CD4-positive, alpha-beta T cell treated with Interleukin-17A for 1 hour (primary cell): ENCODE measurements around the gene EEF1AKMT3.

Source experiments
- DNase-seq: peaks from one replicate; pipeline ENCODE4 v3.0.0-alpha.2; 2020

The EEF1AKMT3 gene

DNA sequence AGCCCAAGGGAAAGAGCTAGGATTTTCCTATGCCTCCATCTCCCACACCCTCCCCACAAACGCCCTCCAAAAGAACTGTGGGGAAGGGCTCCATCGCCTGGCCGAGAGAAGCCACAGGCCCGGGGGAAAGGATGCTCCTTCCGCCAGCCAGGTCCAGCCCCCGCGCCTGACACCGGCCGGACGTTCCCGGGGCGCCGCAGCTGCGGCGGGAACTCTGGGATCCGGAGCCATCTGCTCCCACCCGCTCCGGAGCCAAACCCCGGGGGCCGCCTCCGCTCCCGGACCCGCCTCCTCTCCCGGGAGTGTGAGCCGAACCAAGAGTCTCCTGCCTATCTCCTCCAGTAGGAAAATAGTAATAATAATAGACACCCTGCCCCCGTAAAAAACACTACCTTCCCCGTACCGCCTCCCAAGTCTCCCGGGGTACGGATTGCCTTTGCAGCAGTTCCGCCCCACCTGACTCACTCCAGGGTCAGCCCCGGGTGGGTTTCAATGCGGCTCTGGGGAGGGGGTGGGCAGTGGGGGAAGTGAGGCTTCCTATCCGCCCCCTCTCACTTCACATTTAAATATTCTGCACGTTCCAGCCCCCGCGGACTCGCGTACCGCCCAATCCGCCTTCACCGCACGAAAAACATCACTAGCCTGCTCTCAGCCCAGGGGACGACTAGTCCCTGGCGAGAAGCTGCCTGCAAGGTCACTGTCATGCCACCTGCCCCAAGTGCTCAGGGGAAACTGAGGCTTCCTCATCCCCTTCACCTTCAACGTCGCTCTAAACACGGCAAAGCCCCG lies 36.3 kb upstream of the EEF1AKMT3 start:
- no peak for DNase-seq

DNA sequence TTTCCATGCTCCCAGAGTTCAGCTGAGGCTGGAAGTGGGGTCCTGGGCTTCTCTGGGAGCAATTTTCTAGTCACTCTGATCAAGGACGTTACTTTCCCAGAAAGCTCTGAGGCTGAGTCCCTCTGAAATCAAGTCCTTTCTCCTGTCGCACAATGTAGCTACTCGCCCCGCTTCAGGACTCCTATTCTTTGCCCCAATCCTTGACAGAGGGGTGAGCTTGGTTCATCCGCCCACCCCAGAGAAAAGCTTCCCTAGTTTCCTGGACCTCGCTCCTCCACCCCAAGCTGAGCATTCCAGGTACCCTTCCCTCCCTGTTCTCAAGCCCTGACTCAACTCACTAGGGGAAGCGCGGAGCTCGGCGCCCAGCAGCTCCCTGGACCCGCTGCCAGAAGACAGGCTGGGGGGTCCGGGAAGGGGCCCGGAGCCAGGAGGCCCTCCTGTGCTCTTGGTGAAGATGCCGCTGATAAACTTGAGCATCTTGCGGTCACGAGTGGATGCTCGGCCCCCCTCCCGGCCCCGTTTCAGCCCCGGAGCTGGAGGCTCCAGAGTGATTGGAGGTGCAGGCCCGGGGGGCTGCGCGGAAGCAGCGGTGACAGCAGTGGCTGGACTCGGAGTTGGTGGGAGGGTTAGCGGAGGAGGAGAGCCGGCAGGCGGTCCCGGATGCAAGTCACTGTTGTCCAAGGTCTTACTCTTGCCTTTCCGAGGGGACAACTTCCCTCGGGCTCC lies 35.5 kb upstream of the EEF1AKMT3 start:
- no peak for DNase-seq

DNA sequence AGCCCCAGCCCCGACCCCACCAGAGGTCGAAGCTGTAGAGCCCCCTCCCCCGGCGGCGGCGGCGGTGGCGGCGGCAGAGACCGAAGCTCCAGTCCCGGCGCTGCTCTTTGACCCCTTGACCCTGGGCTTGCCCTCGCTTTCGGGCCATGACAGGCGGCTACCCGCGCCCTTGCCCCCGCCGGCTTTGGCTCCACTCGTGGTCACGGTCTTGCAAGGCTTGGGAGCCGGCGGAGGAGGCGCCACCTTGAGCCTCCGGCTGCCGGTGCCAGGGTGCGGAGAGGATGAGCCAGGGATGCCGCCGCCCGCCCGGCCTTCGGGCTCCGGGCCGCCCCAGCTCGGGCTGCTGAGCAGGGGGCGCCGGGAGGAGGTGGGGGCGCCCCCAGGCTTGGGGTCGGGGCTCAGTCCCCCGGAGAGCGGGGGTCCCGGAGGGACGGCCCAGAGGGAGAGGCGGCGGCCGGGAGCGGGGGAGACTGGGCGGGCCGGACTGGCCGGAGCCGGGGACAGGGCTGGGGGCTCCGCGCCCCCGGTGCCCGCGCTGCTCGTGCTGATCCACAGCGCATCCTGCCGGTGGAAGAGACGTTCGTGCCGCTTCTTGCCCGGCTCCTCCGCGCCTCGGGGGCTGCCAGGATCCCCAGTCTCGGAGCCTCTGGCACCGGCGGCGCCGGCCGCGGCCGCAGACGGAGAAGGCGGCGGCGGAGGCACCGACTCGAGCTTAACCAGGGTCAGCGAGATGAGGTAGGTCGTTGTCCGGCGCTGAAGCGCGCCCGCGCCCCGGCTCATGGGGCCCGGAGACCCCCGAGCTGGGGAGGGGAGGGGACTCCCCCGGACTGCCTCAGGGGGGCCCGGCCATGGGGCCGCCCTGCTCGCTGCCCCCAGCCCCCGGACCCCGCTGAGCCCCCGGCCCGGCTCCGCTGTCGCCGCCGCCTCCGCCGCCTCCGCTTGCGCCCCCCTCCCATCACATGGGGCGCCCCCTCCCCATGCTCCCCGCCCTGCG lies 34.6 kb upstream of the EEF1AKMT3 start:
- DNase-seq: no peak

DNA sequence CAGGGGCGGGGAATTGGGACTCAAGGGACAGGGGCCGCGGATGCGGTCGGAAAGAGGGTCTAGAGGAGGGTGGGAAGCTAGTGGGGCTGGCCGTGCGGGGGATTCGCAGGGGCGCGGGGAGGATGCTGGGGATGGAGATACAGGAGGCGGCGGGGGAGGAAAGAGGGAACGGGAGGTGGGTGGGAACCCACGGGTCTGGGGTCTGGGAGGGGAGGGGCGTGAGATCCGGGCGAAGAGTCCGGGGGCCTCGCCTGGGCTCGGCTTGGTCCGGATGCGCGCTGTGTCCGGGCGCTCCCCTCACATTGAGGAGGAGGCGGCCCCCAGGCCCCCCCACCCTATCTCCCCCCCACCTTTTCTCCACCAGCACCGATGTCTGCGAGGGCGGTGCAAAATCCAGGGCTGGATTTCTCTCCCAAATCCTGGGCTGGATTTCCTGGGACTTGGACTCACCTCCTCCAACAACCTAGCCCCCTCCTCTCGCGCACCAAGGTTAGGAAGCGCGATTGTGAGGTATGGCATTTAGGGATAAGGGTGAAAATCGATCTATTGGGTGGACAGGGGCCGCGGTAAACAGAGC lies 33.7 kb upstream of the EEF1AKMT3 start, which contains the start of gene AGAP2:
TSS of gene AGAP2 (minus strand) at position 82 of the 577 bp plus-strand sequence. CDS start 496 bp downstream, outside the sequence.
- no peak for DNase-seq

DNA sequence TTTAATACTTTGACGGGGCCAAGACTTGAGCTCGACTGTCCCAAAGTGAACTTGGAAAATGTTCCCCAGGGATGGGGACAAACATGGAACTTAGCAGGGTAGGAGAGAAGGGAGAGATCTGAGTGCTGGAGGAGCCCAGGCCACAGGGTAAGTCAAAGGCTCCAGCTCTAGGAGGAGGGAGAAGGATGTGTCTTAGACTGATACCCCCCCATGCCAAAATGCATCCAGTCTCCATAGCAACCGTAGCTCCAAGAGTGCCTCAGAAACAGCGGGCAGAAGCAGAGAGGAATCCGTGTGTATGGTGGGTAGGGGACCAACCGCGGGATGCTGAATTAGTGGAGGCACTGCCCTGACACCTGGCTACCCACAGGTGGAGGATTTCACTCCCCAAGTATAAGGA lies 33.0 kb upstream of the EEF1AKMT3 start:
- DNase-seq: no peak

DNA sequence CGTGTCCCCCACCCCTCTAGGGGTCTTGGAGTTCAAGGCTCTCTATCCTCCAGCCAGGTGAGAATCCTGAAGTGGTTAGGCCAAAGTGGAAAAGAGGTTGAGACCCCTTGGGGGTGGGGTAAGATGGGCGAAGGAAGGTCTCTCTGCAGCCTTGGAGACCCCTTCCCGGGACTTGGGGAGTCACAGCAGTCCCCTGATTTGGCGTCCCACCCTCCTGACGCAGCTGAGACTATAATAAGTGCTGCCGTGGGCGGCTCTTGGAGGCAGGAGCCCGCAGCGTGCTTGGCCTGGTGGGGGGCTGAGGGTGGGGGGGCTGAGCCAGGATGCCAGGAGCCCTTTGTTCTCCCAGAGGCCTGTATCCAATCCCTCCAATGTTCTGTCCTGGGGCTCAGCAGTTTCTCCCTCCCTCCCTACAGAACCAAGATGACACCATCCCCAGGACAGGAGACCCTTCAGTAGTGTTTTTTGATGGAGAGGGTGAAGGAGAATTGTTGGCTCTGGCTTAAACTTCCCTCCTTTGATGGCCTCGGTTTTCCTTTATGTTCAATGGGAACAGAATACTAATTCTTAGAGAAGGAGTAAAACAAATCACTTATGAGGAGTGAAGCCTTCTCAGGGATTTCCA lies 32.4 kb upstream of the EEF1AKMT3 start:
- no peak for DNase-seq

DNA sequence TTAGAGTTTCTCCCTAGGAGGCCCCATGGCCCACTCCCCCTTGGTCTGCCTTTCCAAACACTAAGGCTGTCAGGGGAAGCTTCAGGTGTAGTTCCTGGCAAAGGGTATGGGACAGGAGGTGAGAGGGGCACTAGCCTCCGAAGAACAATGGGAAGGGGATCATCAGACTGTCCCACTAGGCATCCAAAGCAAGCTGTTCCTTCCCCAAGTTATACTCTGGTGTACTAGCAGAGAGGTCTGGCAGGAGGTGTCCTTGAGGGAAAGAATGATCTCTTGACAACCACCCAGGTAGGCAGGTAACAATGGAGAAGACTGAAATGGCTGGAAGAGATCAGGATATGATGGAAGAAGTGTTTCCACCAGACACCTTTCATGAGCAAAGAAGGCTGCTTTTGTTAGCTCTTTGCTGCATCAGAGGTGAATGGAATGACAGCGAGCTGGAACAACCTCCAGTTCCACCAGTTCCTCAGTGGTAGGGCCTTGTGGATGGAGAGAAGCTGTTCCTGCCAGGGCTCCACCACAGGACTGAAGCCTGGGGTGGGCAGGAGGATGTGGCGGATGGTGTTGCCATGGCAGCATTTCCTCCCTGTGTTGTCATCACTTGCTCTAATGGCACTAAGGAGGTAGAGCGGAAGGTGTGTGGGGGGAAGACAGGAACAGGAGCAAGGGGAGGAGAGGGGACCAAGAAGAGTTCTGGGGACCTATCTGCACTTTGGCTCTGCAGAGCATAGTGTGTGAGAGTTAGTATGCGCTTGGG lies 31.6 kb upstream of the EEF1AKMT3 start:
- peak; percentile 91 for DNase-seq

DNA sequence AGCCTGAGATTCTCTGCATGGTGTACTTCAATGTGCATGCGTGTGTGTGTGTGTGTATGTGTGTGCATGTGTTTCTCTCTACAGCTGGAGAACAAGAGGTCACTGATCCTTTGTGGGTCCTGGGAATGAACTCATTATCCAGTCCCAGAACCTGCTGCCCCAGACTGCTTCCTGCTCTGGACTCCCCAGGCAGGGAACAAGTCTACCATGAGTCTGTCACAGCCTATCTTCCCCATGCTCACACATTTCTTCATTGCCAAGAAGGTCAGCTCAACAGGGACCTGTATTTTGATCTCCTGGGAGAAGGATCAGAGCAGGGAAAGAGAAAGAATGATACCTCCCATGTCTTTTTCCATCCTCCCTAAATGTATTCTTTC lies 31.0 kb upstream of the EEF1AKMT3 start:
- DNase-seq: no peak

DNA sequence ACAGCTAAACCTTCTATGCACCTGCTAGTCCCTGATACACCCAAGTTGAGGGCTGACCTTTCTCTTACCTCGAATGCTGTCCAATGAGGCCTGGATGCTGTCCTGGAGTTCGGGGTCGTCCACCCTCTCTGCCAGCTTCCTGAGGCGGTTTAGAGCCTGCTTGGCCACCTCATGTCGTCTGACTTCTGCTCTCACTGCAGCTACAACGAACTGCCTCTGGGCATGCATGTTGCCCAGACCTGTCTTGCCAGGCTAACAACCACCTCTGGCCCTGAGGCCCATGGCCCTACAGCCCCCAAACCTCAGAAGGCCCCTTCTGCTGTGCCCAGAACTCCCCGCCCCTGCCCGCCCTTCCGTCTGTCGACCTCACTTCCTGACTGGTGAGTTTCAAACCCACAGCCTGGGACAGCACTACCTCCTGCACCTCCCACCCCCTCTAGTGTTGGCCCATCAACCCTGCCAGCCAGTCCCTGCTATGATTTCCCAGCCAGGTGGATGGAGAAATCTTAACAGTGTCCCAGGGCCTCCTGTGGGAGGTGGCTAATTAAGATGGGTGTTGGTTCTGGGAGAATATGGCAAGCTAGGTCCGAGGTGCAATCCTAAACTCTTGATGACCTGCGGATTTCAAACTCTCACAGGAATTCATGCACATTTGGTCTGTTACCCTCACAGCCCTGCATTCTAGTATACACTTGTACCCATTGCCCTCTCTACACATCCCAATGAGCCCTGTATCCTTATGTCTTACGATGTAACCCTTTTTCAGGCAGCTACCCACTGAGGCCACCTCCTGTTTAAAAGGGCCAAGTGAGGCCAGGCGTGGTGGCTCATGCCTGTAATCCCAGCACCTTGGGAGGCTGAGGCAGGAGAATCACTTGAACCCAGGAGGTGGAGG lies 30.3 kb upstream of the EEF1AKMT3 start:
- peak; percentile 91 for DNase-seq

DNA sequence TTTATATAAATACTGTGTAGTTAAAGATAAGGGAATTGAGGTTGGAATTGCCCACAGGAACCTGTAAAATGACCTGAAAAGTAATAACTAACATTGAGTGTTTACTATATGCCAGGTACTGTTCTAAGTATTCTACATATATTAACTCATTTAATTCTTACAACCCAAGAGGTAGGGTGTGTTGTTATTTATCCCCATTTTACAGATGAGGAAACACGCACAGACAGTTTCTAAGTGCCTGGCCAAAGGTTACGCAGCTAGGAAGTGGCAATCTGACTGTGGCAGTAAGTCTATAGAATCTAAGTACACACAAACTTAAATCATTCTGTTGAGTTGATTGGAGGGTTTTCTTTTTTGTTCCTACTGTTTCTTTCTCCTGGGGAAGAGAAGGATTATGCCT lies 28.6 kb upstream of the EEF1AKMT3 start:
- DNase-seq: no peak

DNA sequence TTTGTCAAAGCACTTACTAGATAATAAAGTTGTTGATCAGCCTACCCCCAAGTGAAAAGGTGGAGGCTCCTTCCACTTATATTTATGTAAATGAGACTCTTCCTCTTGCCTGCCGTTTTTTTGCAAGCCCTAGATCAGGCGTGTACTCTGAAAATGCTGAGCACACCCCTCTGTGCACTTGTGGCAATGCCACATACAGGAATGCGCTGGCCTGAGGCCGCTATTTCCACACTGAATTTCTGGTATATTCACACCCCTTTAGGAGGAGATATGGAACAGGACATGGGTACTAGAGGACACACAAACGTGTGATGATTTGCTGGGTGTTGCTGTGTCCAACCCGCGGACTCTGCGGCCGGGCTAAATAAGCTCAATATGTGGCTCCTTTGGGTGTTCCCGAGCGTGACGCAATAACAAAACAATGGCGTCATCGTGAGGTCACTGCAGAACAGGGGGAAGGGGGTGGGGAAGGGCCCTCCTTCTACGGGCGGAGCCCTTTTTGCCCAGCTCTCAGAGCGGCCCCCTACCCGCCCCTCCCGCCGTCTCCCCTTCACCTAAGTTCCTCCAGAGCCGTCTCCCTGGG lies 28.1 kb upstream of the EEF1AKMT3 start:
- peak; percentile 88 for DNase-seq

DNA sequence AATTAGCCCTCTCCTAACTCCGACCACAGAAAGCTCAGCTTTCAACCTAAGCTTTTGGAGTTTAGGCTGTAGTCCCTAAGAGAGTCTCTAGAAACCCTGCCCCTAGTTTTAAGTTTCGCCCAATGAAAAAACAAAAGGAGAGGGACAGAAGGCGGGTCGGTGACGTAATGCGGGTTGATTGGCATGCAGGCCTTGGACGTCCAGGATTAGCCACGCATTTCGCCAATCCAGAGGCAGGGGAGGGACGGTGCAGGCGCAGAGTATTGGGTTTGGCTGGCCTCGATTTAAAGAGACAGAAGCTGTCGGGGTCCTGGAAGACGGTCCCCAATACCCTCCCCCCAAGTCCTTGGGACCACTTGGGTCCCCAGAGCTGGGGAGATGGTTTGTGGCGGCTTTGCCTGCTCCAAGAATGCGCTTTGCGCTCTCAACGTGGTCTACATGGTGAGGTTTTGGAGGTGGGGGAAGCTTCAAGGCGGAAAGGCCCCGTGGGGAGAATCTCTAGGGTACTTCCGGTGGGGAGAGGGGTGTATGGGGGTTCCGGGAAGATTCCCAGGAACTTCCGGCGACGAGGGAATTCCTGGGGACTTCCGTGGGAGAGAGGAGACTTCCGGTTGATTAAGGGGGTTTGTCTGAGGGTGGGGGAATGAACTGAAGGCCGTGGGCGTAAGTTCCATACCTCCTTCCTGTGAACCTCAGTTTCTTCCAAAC lies 27.5 kb upstream of the EEF1AKMT3 start, which contains the start of gene TSPAN31:
TSS of gene TSPAN31 (plus strand) at position 263 of the 708 bp plus-strand sequence. CDS start at position 379, 116 bp downstream.
- peak; percentile 97 for DNase-seq

DNA sequence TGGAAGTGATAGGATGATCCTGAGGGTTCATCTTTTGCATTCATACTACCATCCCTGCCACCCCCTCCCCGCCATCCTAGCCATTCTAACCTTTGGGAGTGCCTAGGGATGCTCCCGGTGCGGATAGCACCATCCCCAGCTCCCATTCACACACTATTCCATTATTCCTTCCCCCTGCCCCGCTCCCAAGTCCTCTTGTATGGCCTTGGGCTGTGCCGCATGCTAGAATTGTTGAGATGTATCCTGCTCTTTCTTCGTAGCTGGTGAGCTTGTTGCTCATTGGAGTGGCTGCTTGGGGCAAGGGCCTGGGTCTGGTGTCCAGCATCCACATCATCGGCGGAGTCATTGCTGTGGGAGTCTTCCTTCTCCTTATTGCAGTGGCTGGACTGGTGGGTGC lies 26.9 kb upstream of the EEF1AKMT3 start:
- no peak for DNase-seq

DNA sequence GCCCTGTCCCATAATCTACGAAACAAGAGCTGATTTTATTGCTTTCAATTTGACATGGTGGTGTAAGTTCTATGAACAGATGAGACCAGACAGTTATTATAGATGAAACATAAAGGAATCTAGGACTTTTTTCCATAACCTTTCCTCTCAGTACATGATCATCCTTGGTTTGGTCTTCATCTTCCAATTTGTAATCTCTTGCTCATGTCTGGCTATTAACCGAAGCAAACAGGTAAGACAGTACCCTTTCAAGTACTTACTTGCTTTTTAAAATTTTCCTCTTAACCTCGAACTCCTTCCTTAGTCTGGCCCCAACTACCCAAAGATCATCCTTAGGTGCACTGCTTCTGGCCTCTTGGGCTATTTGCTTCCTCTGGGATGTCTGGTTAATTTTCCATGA lies 26.4 kb upstream of the EEF1AKMT3 start:
- no peak for DNase-seq

DNA sequence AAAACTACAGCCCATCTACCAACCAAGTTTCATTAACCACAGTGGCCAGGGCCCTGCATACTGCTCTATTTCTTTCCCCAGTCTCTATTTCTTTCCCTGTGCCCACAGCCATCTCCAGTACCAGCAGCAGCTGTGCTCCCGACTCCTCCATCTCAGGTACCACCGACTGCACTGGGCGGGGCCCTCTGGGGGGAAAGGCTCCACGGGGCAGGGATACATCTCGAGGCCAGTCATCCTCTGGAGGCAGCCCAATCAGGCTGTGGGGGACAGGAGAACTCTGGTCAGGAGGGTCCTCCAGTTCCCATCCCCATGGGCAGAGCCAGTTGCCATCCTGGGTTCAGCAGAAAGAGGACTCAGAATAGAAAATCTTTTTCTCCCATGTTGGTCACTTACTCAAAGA lies 23.4 kb upstream of the EEF1AKMT3 start:
- no peak for DNase-seq

DNA sequence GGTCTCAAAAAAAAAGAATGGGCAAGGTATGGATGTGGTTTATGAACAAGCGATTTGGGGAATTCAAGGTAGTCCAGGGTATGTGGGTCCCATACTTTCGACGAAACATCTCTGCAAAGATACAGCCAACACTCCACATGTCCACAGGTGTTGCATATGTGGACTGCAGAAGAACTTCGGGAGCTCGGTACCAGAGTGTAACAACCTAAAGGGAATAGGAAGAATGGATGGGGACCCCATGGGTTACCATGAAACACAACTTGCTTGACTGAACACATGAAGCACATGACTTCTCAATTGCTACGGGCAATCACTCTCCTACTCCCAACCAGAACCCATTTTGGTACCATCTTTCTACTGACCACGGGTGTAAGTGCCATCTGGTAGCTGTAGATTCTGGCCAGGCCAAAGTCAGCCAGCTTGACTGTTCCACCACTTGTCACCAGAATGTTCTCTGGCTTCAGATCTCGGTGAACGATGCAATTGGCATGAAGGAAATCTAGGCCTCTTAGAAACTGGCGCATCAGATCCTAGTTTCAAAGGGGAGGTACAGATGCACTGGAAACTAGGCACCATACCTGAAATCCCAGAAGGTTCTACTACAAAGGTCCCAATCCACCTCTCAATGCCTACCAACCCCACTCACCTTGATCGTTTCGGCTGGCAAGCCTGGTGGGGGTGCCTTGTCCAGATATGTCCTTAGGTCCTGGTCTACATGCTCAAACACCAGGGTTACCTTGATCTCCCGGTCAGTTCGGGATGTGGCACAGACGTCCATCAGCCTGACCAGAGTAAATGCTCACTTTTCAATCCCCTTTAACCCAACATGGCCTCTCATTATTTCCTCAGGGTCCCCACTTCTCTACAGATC lies 21.6 kb upstream of the EEF1AKMT3 start:
- no peak for DNase-seq

DNA sequence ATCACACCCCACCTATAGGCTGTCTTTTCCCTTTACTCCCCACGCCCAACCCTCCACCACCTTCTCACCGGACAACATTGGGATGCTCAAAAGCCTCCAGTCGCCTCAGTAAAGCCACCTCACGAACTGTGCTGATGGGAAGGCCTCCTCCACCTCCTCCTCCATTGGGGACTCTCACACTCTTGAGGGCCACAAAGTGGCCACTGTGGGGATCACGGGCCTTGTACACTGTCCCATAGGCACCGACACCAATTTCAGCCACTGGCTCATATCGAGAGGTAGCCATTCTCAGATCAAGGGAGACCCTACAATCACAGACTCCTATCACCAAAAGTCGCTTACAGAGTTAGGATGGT lies 21.0 kb upstream of the EEF1AKMT3 start:
- no peak for DNase-seq
